H1 (cell line): ENCODE results near the gene MYBPH.

ENCODE experiments used
- ATF2 ChIP-seq: IDR thresholded peaks from 2 replicates; pipeline ENCODE4 v1.6.1; 2012; ENCODE audit warnings: low read length, inconsistent platforms
- BRCA1 ChIP-seq: IDR thresholded peaks from 2 replicates; pipeline ENCODE4 v1.6.1; 2012; ENCODE audit warnings: low read depth, low read length, improper control_type of control experiment
- CBX5 ChIP-seq: fragments of 300-800, 300-1000 bp; sonication (generic); IDR thresholded peaks from 2 replicates; pipeline ENCODE4 v1.7.1; 2016; ENCODE audit warnings: antibody characterized with exemption, low read length, low read depth
- CTCF ChIP-seq, 3 experiments: IDR thresholded peaks; 1 replicate in 2 of 3; 2 replicates in 1 of 3; pipeline versions ENCODE4 v1.5.1 to v1.6.1; 2011; ENCODE audit warnings: low read length in 3 of 3, mild to moderate bottlenecking in 3 of 3, inconsistent platforms in 2 of 3, low read depth in 1 of 3, moderate library complexity in 1 of 3; ENCODE audit not compliant: insufficient read depth in 1 of 3; ENCODE audit errors: control extremely low read depth in 1 of 3
- EZH2 ChIP-seq: fragments of 200-600 bp; sonication (generic); IDR thresholded peaks from 2 replicates; pipeline ENCODE4 v1.7.1; 2012; ENCODE audit warnings: low read depth, mild to moderate bottlenecking, moderate library complexity, low read length, inconsistent platforms; ENCODE audit not compliant: severe bottlenecking
- HDAC2 ChIP-seq, 2 experiments: fragments of 300-600 bp in 1 of 2; sonication (generic) in 1 of 2; IDR thresholded peaks; 2 replicates each; pipeline ENCODE4 v1.6.1; 2011 to 2012; ENCODE audit warnings: low read depth in 2 of 2, low read length in 2 of 2, mild to moderate bottlenecking in 2 of 2, moderate library complexity in 2 of 2, borderline replicate concordance in 1 of 2, inconsistent platforms in 1 of 2
- MAX ChIP-seq: IDR thresholded peaks from 2 replicates; pipeline ENCODE4 v1.6.1; 2012; ENCODE audit warnings: inconsistent platforms
- POLR2A ChIP-seq, 2 experiments: IDR thresholded peaks; 1 replicate in 1 of 2; 2 replicates in 1 of 2; pipeline ENCODE4 v1.6.1; 2011; ENCODE audit warnings: low read depth in 2 of 2, low read length in 2 of 2, mild to moderate bottlenecking in 2 of 2; ENCODE audit errors: control extremely low read depth in 1 of 2
- POLR2AphosphoS5 ChIP-seq: IDR thresholded peaks from 2 replicates; pipeline ENCODE4 v1.6.1; 2011; ENCODE audit warnings: low read depth, low read length
- USF2 ChIP-seq: IDR thresholded peaks from 2 replicates; pipeline ENCODE4 v1.6.1; 2011; ENCODE audit warnings: low read length, improper control_type of control experiment

GRCh38 chr1:203185585-203185984 is 10.0 kb upstream of the MYBPH start:
- TF ChIP-seq ATF2 = no peak
- TF ChIP-seq CTCF (IDR thresholded peaks at IDR 0.05; ENCODE audit: control extremely low read depth in 1 of 3, insufficient read depth in 1 of 3, low read depth in 1 of 3, low read length in 3 of 3) = no peak
- no peak for TF ChIP-seq POLR2A (IDR thresholded peaks at IDR 0.05; ENCODE audit: control extremely low read depth in 1 of 2, low read depth in 2 of 2, low read length in 2 of 2)
- no peak for TF ChIP-seq CBX5
- TF ChIP-seq MAX = no peak
- no peak for TF ChIP-seq BRCA1
- no peak for TF ChIP-seq USF2
- TF ChIP-seq EZH2 = no peak
- TF ChIP-seq HDAC2 (IDR thresholded peaks at IDR 0.05; ENCODE audit: borderline replicate concordance in 1 of 2, low read depth in 2 of 2, low read length in 2 of 2) = no peak
- no peak for TF ChIP-seq POLR2AphosphoS5
